ENCODE measurements around the gene RPS21. TPM values are rescaled to one million over a fixed set of nuclear protein-coding genes. Genes with fewer than 3 reads are reported as not detected.
"Not testable (repeated sequence)": the region's sequence is repeated elsewhere in the genome, so short reads cannot be mapped to it uniquely, and the experiment has no call there.

The RPS21 gene
- total and polyA plus RNA-seq, 8 donors, result 239 to 7,615 (median 2,549) TPM

GRCh38 chr20:62370807-62371587 lies 15.9 kb upstream of the RPS21 start:
- Histone ChIP-seq H3K4me1 (peaks cover 63 to 86% (median 77%) of the 10 kb centered on the region in 4 donors), H3K4me3 (no peak overlapping the region), H3K36me3 (no peaks in the 10 kb centered on the region), H3K27ac (peak overlapping the region in 4 of 5 donors; percentile 53 to 92 (median 86)), H3K9me3 (no peaks in the 10 kb centered on the region), H3K27me3 (peaks cover 0 to 52% (median 20%) of the 10 kb centered on the region in 3 donors)
- WGBS, 5 donors, result 48 to 70% (median 55%) methylated on average over 7 to 18 of the region's 18 CpGs
- TF ChIP-seq CTCF (IDR thresholded peaks at IDR 0.05) (no peak), POLR2AphosphoS5 (IDR thresholded peaks at IDR 0.05) (no peak), POLR2A (IDR thresholded peaks at IDR 0.05) (no peak), EP300 (IDR thresholded peaks at IDR 0.05) (no peak)
- DNase-seq, result peak; percentile 49 to 50
- intact Hi-C loops (cut with DNase I; ENCODE audit: low total_unique reads), result no loop called here

- peaks cover 0 to 46% (median 15%) of the 10 kb centered on the region in 3 donors for H3K27me3 ChIP-seq
- peak overlapping the region in 4 of 5 donors; percentile 14 to 92 (median 86) for H3K27ac ChIP-seq
- intact Hi-C loops (cut with DNase I; ENCODE audit: low total_unique reads), result no loop called here
- H3K9me3 ChIP-seq, result no peaks in the 10 kb centered on the region
- H3K4me3 ChIP-seq, result no peak overlapping the region
- no peak for DNase-seq
- no peak for TF ChIP-seq CTCF (IDR thresholded peaks at IDR 0.05)
- no peak for TF ChIP-seq POLR2A (IDR thresholded peaks at IDR 0.05)
- TF ChIP-seq POLR2AphosphoS5 (IDR thresholded peaks at IDR 0.05), result no peak
- no peak for TF ChIP-seq EP300 (IDR thresholded peaks at IDR 0.05)
- no peaks in the 10 kb centered on the region for H3K36me3 ChIP-seq
- peaks cover 63 to 86% (median 77%) of the 10 kb centered on the region in 4 donors for H3K4me1 ChIP-seq
- WGBS, 5 donors, result 80 to 98% (median 94%) methylated on average over 6 to 8 of the region's 8 CpGs
Observed at GRCh38 chr20:62371588-62372041, 15.3 kb upstream of the RPS21 start.

GRCh38 chr20:62372042-62372993 lies 14.6 kb upstream of the RPS21 start:
- H3K9me3 ChIP-seq, result no peaks in the 10 kb centered on the region
- H3K4me1 ChIP-seq, result peaks cover 64 to 89% (median 81%) of the 10 kb centered on the region in 4 donors
- peak overlapping the region in 4 of 5 donors; percentile 14 to 92 (median 86) for H3K27ac ChIP-seq
- 71 to 88% (median 85%) methylated on average over 23 to 29 of the region's 29 CpGs for WGBS, 5 donors
- peak in 1 of 2 donors; percentile 41 for DNase-seq
- TF ChIP-seq POLR2A (IDR thresholded peaks at IDR 0.05) (no peak), CTCF (IDR thresholded peaks at IDR 0.05) (no peak), POLR2AphosphoS5 (IDR thresholded peaks at IDR 0.05) (no peak), EP300 (IDR thresholded peaks at IDR 0.05) (no peak)
- H3K36me3 ChIP-seq, result no peaks in the 10 kb centered on the region
- peaks cover 0 to 39% (median 12%) of the 10 kb centered on the region in 3 donors for H3K27me3 ChIP-seq
- intact Hi-C loops (cut with DNase I; ENCODE audit: low total_unique reads), result no loop called here
- H3K4me3 ChIP-seq, result no peak overlapping the region

GRCh38 chr20:62373631-62374179 lies 13.2 kb upstream of the RPS21 start:
- H3K9me3 ChIP-seq; H3K4me3 ChIP-seq; H3K36me3 ChIP-seq; intact Hi-C loops (cut with DNase I; ENCODE audit: low total_unique reads); DNase-seq: not testable (repeated sequence)
- H3K27me3 ChIP-seq, result peaks cover 0 to 25% (median under 1%) of the 10 kb centered on the region in 3 donors
- whole genome bisulfite sequencing, 5 donors, result 83 to 93% (median 88%) methylated on average over 15 to 27 of the region's 40 CpGs; no CpG with 5 or more reads in 1 of the 5 donors
- H3K4me1 ChIP-seq, result peaks cover 62 to 89% (median 81%) of the 10 kb centered on the region in 4 donors
- peak overlapping the region in 4 of 5 donors; percentile 6 to 81 (median 73) for H3K27ac ChIP-seq
